Hepatocyte (in vitro differentiated cells): ENCODE measurements around the gene TMEM35B.

Source experiments
- CTCF ChIP-seq: fragments of 200-600 bp; sonication (generic); IDR thresholded peaks from 2 replicates; pipeline ENCODE4 v1.5.1; 2016; ENCODE audit warnings: antibody characterized with exemption, mild to moderate bottlenecking; ENCODE audit not compliant: poor library complexity
- EZH2phosphoT487 ChIP-seq: fragments of 200-600 bp; sonication (generic); IDR thresholded peaks from one replicate; pipeline ENCODE4 v1.6.1; 2018; ENCODE audit warnings: antibody characterized with exemption, mild to moderate bottlenecking, low read depth, moderate library complexity; ENCODE audit not compliant: unreplicated experiment, severe bottlenecking

DNA sequence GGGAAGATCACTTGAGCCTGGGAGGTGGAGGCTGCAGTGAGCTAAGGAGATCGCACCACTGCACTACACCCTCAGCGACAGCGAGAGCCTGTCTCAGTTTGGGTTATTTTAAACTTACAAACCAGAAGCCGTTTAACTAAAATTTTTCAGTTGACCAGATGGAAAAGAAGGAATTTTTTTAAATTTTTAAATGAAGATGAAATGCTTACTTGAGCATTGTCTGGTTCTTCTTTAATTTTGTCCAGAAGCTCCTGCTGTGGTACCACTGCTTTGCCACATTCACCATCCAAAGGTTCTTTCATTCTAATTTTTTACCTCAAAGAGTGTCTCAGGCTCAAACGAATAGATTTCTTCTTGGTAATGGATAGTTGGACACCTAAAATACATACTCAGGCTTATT is 45.2 kb upstream of the TMEM35B start:
- TF ChIP-seq CTCF (no peak), EZH2phosphoT487 (no peak)
